ENCODE results near the gene IL1R2. TPM values are rescaled to one million over a fixed set of nuclear protein-coding genes. Genes with fewer than 3 reads are reported as not detected.

IL1R2 gene
- total and polyA plus RNA-seq, 2 of the 13 experiments (the other 11 are each of a cell fraction or from before 2014, with no cell fraction given): 3.6 to 7.3 TPM

DNA sequence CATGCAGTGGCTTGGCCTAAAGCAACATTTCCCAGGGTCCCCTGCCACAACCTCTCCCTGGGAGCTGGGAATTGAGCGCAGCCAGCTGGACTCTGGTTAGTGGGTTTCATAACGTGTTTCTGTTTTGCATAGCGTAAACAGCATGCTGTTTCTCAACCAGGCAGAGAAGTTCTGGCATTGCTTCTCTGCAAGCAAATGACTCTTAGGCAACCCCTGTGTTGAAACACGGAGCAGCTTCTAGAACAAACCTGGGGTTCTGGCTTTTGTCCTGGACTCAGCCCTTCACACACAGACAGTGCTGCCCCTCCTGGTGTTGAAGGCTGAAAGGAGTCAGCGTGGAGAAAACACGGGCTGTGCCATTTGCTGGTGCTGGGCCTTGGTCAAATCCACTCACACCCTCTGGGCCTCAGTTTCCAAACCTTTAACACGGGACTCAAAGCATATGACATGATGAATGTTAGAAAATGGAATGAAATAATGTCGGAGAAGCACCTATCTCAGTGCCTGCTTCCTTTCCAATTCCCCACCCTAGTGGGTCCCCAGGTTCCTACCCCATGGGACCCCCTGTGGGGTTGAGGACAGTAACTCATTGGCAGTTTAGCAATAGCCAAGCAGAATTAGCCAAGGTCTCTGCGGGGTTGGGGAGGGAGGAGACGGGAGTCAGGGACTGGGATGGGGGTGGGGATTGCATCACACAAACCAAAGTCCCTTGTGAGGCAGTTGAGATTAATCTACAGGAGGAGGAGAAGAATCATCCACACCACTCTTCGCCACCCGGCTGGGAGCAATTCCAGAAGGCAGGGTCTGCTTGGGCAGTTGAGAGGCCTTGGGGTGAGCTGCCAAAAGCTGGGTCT is 30.2 kb upstream of the IL1R2 start (continued):
- TF ChIP-seq, protein P1, sequence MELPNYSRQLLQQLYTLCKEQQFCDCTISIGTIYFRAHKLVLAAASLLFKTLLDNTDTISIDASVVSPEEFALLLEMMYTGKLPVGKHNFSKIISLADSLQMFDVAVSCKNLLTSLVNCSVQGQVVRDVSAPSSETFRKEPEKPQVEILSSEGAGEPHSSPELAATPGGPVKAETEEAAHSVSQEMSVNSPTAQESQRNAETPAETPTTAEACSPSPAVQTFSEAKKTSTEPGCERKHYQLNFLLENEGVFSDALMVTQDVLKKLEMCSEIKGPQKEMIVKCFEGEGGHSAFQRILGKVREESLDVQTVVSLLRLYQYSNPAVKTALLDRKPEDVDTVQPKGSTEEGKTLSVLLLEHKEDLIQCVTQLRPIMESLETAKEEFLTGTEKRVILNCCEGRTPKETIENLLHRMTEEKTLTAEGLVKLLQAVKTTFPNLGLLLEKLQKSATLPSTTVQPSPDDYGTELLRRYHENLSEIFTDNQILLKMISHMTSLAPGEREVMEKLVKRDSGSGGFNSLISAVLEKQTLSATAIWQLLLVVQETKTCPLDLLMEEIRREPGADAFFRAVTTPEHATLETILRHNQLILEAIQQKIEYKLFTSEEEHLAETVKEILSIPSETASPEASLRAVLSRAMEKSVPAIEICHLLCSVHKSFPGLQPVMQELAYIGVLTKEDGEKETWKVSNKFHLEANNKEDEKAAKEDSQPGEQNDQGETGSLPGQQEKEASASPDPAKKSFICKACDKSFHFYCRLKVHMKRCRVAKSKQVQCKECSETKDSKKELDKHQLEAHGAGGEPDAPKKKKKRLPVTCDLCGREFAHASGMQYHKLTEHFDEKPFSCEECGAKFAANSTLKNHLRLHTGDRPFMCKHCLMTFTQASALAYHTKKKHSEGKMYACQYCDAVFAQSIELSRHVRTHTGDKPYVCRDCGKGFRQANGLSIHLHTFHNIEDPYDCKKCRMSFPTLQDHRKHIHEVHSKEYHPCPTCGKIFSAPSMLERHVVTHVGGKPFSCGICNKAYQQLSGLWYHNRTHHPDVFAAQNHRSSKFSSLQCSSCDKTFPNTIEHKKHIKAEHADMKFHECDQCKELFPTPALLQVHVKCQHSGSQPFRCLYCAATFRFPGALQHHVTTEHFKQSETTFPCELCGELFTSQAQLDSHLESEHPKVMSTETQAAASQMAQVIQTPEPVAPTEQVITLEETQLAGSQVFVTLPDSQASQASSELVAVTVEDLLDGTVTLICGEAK (IDR thresholded peaks at IDR 0.05): no peak
- TF ChIP-seq, protein P1 (CRISPR knock-in tag; IDR thresholded peaks at IDR 0.05): no peak; the same call in 1 of the 2 replicates
- TF ChIP-seq AKAP8 (CRISPR knock-in tag; IDR thresholded peaks at IDR 0.05) (no peak), HOXA7 (CRISPR knock-in tag; IDR thresholded peaks at IDR 0.05) (no peak), AHR (CRISPR knock-in tag; IDR thresholded peaks at IDR 0.05) (no peak), THYN1 (CRISPR knock-in tag; IDR thresholded peaks at IDR 0.05; ENCODE audit: borderline replicate concordance, low read depth) (no peak), ZNF367 (CRISPR knock-in tag; IDR thresholded peaks at IDR 0.05; ENCODE audit: borderline replicate concordance) (no peak), ZKSCAN1 (IDR thresholded peaks at IDR 0.05; ENCODE audit: low read length) (no peak), AGO2 (optimal IDR thresholded peaks at IDR 0.05; ENCODE audit: low read depth, low read length) (no peak)
- TF ChIP-seq, protein P2, sequence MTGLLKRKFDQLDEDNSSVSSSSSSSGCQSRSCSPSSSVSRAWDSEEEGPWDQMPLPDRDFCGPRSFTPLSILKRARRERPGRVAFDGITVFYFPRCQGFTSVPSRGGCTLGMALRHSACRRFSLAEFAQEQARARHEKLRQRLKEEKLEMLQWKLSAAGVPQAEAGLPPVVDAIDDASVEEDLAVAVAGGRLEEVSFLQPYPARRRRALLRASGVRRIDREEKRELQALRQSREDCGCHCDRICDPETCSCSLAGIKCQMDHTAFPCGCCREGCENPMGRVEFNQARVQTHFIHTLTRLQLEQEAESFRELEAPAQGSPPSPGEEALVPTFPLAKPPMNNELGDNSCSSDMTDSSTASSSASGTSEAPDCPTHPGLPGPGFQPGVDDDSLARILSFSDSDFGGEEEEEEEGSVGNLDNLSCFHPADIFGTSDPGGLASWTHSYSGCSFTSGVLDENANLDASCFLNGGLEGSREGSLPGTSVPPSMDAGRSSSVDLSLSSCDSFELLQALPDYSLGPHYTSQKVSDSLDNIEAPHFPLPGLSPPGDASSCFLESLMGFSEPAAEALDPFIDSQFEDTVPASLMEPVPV (CRISPR knock-in tag; IDR thresholded peaks at IDR 0.05): peak; percentile 64; the same call in 1 of the 2 replicates
- TF ChIP-seq, protein P3, sequence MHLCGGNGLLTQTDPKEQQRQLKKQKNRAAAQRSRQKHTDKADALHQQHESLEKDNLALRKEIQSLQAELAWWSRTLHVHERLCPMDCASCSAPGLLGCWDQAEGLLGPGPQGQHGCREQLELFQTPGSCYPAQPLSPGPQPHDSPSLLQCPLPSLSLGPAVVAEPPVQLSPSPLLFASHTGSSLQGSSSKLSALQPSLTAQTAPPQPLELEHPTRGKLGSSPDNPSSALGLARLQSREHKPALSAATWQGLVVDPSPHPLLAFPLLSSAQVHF (CRISPR knock-in tag; IDR thresholded peaks at IDR 0.05): no peak
- TF ChIP-seq, protein P4, sequence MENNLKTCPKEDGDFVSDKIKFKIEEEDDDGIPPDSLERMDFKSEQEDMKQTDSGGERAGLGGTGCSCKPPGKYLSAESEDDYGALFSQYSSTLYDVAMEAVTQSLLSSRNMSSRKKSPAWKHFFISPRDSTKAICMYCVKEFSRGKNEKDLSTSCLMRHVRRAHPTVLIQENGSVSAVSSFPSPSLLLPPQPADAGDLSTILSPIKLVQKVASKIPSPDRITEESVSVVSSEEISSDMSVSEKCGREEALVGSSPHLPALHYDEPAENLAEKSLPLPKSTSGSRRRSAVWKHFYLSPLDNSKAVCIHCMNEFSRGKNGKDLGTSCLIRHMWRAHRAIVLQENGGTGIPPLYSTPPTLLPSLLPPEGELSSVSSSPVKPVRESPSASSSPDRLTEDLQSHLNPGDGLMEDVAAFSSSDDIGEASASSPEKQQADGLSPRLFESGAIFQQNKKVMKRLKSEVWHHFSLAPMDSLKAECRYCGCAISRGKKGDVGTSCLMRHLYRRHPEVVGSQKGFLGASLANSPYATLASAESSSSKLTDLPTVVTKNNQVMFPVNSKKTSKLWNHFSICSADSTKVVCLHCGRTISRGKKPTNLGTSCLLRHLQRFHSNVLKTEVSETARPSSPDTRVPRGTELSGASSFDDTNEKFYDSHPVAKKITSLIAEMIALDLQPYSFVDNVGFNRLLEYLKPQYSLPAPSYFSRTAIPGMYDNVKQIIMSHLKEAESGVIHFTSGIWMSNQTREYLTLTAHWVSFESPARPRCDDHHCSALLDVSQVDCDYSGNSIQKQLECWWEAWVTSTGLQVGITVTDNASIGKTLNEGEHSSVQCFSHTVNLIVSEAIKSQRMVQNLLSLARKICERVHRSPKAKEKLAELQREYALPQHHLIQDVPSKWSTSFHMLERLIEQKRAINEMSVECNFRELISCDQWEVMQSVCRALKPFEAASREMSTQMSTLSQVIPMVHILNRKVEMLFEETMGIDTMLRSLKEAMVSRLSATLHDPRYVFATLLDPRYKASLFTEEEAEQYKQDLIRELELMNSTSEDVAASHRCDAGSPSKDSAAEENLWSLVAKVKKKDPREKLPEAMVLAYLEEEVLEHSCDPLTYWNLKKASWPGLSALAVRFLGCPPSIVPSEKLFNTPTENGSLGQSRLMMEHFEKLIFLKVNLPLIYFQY (CRISPR knock-in tag; IDR thresholded peaks at IDR 0.05; ENCODE audit: borderline replicate concordance): no peak
